Ramos (cell line): ENCODE measurements around the gene GIT2.
"Not testable (repeated sequence)": the region's sequence is repeated elsewhere in the genome, so short reads cannot be mapped to it uniquely, and the experiment has no call there.

ENCODE experiments used
- in situ Hi-C: fragments of 300-500 bp; cut with MboI; formaldehyde crosslinking; loops from one replicate; pipeline ENCODE4 v1.14.3; 2022; ENCODE audit warnings: low sequenced_read_pairs; ENCODE audit not compliant: unreplicated experiment

The GIT2 gene

DNA sequence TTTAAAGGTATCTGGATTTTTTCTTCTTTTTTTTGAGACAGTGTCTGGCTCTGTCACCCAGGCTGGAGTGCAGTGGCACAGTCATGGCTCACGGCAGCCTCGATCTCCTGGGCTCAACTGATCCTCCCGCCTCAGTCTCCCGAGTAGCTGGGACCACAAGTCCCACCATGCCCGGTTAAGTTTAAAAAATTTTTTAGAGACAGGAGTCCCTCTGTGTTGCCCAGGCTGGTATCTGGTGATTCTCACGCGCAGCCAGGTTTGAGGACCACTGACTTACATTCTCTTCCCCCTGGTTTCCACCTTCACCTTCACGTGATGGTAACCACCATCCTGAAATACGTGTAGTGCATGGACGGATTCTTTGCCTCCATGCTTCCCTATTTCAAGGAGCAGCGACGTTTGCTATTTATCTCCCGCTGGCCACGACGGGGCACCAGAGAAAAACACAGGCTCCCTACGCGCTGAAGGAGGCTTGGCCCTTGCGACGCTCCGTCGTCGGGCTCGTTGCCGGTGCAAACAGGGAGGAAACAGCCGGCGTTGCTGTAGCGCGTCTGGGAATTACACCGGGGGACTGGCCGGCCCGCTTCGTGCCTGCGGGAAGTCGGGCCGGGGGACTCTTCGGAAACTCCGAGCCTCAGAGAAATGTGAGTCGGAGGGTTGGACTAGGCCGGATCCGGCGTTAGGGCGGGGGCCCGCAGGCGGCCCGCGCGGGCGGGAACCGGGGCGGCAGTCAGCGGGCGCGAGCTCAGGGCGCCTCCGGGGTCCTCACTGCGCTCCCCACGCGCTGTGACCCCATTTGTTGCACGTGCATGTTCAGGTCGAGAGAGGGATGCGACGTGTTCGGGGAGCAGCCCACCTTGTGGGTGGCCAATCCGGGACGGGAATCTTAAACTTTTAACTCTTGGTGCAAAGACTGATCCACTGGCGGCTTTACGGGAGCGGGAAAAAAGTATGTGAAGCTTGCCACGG is 96.1 kb downstream of the GIT2 start, which contains the start of gene TCHP:
Gene TCHP, plus strand, starts transcription at position 492 of the 969 bp plus-strand sequence. CDS start 2,753 bp downstream, outside the sequence.
- in situ Hi-C loops: no loop called here

DNA sequence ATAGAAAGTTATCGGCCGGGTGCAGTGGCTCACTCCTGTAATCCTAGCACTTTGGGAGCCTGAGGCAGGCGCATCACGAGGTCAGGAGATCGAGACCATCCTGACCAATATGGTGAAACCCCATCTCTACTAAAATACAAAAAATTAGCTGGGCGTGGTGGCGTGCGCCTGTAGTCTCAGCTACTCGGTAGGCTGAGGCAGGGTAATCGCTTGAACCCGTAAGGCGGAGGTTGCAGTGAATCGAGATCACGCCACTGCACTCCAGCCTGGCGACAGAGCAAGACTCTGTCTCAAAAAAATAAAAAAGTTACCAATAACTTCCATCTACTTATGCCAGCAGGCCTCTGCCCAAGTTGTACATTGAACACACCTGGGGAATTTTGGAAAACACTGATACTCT is 96.8 kb downstream of the GIT2 start:
- in situ Hi-C loops: not testable (repeated sequence)

DNA sequence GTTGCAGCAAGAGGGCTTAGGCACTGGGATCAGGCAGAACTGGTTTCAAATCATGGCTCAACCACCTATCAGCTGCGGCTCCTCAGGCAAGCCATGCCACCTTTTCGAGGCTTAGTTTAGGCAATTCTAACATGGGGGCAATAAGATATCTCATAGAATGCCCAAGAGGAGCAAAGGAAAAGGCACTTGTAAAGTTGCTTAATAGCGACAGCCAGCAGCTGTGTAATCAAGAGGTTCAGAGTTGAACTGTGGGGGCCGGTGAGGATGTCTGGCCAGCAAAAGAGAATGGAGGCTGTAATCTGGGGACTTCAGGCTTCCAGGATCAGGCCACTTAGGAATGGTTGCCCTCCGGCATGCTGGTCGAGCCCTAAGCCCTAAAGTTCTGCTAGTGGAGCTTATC is 99.1 kb downstream of the GIT2 start:
- in situ Hi-C loops: no loop called here

DNA sequence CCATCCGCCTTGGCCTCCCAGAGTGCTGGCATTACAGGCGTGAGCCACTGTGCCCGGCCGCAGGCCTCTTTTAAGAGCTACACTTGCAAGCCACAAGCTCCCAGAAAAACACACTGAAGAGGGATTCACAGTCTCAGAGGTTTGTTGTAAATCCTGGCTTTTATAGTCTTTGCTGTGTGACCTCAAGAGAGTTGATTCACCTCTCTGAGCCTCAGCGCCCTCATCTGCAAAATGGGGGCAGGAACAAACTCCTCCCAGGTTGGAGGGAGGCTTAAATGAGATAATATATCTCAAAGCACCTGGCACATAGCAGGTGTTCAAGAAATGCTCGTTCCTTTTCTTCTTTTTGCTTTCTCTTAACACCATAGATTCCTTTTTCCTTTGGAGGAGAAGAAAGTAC is 100.0 kb downstream of the GIT2 start:
- in situ Hi-C loops: no loop called here

DNA sequence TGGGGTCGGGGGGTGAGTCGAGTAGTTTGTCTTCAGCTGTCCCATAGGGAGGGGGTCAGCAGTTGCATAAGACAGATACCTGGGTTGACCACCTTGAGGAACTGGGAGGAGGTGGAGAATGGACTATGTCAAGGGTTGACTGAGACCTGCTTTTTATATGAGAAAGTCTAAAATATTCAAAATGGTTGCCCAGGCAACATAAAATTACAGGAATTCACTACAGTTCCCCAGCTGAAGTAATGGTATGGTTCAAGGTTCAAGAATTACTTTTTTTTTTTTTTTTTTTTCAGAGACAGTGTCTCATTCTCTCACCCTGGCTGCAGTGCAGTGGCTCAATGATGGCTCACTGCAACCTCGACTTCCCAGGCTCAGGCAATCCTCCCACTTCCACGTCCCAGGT is 101.2 kb downstream of the GIT2 start:
- in situ Hi-C loops: no loop called here

DNA sequence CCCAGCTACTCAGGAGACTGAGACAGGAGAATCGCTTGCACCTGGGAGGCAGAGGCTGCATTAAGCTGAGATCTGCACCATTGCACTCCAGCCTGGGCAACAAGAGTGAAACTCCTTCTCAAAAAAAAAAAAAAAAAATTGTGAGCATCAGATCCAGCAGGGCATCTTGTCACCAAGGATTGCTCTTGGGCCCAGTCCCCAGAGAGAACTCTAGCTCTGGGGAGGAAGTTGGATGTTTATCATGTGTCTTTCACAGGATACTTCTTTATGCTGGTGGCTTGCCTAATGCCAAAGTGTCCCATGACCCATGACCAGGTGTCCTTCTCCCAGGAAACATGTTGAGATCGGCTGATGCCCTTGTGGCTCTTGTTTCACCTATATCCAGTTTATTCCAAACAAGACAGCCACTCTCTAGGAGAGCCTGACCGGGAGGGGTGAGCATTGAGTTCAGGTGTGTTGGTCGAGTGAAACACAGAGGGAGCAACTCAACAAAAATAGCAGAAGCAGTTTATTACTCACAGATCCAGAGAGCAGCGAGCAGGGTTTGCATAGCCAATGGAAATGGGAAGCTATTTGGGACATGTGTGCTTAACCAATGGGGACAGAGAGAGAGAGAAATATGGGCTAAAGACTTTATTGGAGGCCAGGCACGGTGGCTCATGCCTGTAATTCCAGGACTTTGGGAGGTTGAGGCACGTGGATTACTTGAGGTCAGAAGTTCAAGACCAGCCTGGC is 102.7 kb downstream of the GIT2 start:
- in situ Hi-C loops: no loop called here

DNA sequence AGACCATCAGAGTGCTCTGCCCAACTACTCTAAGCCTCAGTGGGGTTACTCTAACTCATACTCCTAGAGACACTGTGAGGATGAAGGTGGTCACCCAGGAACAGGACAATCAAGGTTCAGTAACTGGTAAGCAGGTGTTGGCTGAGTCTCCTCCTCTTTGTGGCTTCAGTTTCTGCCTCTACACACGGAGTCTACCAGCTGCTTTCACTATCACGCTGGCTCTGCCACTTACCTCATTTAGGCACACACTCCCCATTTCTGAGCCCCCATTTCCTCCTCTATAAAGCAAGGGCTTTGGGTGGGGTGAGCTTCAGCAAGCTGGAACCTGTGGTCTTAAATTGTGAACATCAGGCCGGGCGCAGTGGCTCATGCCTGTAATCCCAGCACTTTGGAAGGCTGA is 103.4 kb downstream of the GIT2 start:
- in situ Hi-C loops: no loop called here

DNA sequence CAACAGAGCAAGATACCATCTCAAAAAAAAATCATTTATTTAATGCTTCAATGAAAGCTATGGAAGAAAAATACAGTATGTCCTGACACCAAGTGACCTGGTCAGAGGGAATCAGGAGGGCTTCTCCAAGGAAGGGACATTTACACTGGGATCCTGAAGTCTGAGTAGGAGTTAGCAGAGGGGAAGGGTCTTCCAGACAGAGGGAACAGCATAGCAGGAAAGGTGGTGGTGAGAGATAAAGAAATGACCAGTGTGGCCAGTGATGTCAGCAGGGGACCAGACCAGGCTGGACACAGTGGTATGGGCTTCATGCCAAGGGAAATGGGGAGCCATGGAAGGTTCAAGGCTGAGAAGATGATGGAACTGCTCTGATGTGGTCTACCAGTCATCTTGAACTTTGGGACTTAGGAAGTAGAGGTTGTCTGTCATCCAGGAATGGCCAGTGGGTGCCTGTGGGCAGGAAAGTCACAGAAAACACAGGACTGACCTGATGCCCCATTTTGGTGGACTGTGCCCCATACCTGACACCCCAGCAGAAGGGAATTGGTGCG is 103.9 kb downstream of the GIT2 start:
- in situ Hi-C loops: no loop called here

DNA sequence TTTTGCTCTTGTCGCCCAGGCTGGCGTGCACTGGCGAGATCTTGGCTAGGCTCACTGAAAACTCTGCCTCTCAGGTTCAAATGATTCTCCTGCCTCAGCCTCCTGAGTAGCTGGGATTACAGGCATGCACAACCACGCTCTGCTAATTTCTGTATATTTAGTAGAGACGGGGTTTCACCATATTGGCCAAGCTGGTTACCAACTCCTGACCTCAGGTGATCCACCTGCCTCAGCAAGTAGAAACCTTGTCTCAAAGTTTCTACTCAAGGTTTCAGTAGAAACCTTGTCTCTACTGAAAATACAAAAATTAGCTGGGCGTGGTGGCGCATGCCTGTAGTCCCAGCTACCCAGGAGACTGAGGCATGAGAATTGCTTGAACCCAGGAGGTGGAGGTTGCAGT is 104.4 kb downstream of the GIT2 start:
- in situ Hi-C loops: not testable (repeated sequence)

DNA sequence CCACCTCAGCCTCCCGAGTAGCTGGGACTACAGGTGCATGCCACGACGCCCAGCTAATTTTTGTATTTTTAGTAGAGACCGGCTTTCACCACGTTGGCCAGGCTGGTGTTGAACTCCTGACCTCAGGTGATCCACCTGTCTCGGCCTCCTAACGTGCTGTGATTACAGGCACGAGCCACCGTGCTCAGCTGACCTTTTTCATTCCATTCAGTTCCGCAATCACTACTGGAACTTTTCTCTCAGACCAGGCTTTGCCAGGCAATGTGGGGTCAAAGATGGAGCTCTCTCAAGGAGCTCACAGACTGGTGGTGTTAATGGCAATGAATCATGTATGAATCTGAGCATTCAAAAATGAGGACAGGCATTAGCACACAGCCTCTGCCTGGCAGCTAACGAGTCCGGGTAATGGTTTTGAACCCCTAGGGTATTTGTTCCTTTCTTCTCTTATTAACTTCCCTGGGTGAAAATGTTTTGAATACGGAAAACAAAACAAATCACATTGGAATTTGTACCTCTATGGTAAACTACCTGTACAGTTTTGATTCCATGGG is 105.5 kb downstream of the GIT2 start:
- in situ Hi-C loops: no loop called here

DNA sequence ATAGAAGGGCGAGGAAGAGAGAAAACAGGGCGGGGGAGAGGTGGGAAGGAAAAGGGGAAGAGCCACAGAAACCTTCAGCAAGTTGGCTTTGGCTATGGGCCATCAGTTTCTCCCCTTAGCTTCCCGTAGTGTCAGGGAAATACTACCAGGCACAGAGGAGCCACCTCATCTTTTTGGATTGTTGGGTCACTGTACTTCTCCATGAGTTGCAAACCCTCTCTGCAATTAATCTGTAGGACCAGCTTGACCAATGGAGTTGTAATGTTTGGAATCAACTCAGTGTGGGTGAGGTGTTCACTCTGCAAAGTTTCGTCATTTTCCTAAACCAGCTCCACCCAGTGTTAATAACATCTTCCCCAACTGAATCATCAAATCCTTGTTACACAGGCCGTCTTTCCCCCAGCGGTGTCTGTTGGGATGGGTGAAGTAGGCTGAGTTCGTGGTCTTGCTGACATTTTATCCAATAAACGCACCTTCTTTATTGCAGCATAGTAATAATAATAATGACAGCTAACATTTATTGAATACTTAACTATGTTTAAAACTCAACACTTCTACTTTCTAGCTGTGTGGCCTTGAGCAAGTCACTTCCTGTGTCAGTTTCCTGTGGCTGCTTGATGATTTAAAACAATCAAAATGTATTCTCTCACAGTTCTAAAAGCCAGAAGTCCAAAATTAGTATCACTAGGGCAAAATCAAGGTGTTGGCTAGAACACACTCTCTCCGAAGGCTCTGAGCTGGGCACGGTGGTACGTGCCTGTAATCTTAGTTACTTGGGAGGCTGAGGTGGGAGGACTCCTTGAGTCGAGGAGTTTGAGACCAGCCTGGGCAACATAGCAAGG is 107.8 kb downstream of the GIT2 start:
- in situ Hi-C loops: no loop called here

DNA sequence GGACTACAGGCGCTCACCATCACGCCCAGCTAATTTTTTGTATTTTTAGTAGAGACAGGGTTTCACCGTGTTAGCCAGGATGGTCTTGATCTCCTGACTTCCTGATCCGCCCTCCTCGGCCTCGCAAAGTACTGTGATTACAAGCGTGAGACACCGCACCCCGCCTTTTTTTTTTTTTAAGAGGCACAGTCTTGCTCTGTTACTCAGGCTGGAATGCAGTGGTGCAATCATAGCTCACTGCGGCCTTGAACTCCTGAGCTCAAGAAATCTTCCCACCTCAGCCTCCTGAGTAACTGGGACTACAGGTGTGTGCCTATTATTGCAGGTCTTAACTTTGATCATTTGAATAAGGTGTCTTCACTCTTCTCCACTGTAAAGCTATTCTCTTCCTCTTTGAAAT is 110.6 kb downstream of the GIT2 start:
- in situ Hi-C loops: no loop called here

DNA sequence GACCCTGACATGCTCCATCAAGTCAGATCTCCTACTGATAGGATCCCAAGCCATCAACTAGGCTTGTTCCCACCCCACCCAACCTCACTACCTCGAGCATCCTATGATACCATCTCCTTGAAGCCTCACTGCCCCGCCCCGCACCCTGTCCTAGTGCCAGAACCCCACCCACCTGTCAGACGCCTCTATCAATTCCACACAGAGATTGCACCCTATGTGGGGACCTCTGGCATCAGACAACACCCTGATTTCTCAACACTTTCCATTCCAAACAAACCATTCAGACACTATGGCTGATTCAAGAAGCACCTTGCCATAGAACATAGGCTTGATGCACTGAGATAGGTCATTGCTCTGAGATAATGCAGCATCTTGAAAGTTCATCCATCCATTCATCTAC is 112.7 kb downstream of the GIT2 start:
- in situ Hi-C loops: no loop called here

DNA sequence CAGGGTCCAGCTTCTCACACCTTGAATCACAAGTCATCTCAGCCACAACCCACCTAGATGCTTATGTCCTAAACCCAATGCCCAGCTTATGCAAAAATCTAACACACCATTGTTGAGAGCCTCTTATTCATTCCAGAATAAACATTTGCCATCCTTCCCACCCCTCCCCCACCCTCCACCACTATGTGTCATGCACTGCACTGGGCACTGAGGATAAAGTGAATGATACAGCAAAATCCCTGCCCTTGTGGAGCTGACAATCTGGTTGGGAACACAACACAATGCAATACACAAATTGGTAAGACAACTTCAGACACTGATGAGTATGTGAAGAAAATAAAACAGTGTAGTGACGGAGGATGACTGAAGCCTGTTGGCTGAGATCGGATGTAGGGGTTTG is 114.4 kb downstream of the GIT2 start:
- in situ Hi-C loops: no loop called here

DNA sequence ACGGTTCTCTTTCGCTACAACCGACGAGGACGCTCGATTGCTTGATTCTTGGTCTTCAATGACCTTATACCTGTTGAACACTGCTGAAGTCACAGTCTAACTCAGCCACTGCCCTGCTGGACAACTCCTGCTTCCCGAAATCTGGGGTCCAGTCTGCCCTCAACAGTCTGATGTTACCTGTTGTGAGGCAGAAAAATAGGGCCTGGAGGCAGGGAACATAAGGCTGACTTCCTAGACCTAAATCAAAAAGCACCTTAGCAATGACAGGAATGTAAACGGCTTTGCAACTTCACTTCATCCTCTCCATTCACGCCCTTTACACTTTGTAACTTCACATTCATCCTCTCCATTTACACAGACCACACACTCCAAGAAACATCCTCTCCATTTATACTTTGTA is 115.2 kb downstream of the GIT2 start:
- in situ Hi-C loops: no loop called here

DNA sequence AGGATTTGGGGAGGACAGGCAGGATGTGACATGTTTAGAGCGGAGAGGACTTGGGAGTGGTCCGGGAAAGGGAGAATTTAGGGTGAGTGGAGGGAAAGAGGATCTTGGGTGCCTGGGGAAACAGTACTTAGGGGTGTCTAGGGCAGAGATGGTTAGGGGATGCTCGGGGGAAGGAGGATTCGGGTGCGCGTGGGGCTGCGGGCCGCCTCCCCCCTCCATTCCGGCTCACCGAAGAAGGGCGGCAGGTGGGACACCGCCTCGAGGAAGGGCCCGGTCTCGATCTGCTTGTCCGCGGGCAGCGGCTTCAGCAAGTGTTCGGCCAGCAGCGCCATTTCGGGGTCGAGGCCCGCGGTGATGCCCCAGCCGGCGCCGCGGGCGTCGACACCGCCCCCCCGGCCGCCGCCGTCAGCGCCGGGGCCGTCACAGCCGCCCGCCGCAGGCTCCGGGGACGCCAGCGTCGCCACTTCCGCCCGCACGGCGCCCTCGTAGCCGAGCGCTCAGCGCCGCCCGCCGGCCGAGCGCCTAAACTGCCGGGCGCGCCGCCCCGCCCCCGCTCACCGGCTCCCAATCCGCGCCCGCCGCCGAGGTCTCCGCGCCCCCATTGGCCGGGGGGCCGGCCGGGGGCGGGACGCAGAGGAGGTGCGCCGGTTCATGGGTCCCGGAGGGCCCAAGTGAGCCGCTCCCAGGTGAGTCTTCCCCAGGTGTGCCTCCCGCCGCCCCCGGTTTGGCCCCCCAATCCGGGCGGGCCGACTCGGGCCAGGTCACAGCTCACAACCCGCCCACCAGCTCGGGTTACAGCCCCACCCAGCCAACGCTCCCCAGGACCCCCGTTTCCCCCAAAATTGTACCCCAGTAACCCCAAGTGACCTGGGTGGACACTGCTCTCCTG is 115.9 kb downstream of the GIT2 start, which contains the start of gene GLTP:
Gene GLTP, minus strand, starts transcription at position 499 of the 889 bp plus-strand sequence. Its CDS starts 167 bp downstream, at position 332.
- in situ Hi-C loops: no loop called here
